Mammary epithelial cell (primary cell): ENCODE measurements around the gene MITD1.

Experiments used
- EZH2 ChIP-seq: IDR thresholded peaks from 2 replicates; pipeline ENCODE4 v1.6.1; 2012; ENCODE audit warnings: low read length, inconsistent platforms, borderline replicate concordance
- TF ChIP-seq, protein P1 (sequence below), 2 donors: IDR thresholded peaks in 1 of 2; conservative IDR thresholded peaks in 1 of 2; 2 replicates each; pipeline ENCODE4 v1.5.1; 2011 to 2012; ENCODE audit warnings: inconsistent platforms in 2 of 2, low read length in 2 of 2, mild to moderate bottlenecking in 2 of 2, control low read depth in 1 of 2, low read depth in 1 of 2; ENCODE audit not compliant: insufficient read depth in 1 of 2; ENCODE audit errors: extremely low read depth in 1 of 2

- TF ChIP-seq, protein P1, sequence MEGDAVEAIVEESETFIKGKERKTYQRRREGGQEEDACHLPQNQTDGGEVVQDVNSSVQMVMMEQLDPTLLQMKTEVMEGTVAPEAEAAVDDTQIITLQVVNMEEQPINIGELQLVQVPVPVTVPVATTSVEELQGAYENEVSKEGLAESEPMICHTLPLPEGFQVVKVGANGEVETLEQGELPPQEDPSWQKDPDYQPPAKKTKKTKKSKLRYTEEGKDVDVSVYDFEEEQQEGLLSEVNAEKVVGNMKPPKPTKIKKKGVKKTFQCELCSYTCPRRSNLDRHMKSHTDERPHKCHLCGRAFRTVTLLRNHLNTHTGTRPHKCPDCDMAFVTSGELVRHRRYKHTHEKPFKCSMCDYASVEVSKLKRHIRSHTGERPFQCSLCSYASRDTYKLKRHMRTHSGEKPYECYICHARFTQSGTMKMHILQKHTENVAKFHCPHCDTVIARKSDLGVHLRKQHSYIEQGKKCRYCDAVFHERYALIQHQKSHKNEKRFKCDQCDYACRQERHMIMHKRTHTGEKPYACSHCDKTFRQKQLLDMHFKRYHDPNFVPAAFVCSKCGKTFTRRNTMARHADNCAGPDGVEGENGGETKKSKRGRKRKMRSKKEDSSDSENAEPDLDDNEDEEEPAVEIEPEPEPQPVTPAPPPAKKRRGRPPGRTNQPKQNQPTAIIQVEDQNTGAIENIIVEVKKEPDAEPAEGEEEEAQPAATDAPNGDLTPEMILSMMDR (conservative IDR thresholded peaks at IDR 0.05 in 1 of 2, IDR thresholded peaks at IDR 0.05 in 1 of 2; ENCODE audit: extremely low read depth in 1 of 2, insufficient read depth in 1 of 2, low read depth in 1 of 2, low read length in 2 of 2): no peak
- TF ChIP-seq EZH2: no peak
Measured at GRCh38 chr2:99187011-99187410, 6.2 kb upstream of the MITD1 start.
